Measurements from ENCODE around the gene SPAG8. TPM values are rescaled to one million over a fixed set of nuclear protein-coding genes. Genes with fewer than 3 reads are reported as not detected.

The SPAG8 gene
- total and polyA plus RNA-seq, 10 of the 15 experiments (the other 5 are each of a cell fraction or from before 2014, with no cell fraction given): 0.40 to 1.1 (median 0.72) TPM

DNA sequence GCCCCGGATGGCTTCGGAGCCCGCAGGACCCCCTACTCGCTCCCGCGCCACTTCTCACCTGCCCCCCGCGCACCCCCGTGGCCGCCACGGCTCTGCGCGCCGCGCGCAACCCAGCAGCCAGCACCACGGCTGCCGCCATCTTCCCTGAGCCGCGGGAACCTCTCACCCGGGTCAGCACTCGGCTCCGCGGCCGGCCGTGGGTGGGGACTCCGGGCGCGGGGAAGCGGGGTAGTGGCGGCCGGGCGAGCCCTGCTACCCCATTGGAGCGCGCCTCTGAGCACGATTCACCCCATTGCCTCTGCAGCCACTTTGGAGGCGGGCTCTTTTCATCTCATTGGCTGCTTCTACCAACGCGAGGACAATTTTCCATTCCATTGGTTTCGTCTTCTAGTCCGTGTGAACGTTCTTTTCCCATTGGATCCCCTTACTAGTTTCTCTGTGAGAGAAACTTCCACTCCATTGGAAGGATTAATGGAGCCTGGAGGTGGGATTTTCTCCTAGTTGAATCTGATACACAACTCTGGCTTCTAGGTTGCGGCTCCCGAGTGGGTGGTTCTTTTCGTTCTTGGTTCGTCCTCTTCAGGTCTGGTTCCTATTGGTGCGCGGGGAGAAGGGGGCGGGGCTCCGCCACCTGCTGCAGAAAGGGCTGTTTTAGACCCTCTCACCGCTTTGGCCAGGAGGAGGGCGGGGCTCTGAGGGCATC lies 2.9 kb upstream of the SPAG8 start, which contains the start of gene HINT2 (continued):
- TF ChIP-seq HSF1 (IDR thresholded peaks at IDR 0.05; ENCODE audit: low read depth, low read length): no peak
- TF ChIP-seq SUPT20H (IDR thresholded peaks at IDR 0.05; ENCODE audit: borderline replicate concordance, control insufficient read depth, low read depth, low read length): no peak
- no peak for TF ChIP-seq MYB (IDR thresholded peaks at IDR 0.05; ENCODE audit: borderline replicate concordance, low read depth, low read length)
- no peak for TF ChIP-seq KDM1A (IDR thresholded peaks at IDR 0.05; ENCODE audit: borderline replicate concordance)
- peak; percentile 62; the same call in 1 of the 2 replicates for TF ChIP-seq POLR2AphosphoS2 (IDR thresholded peaks at IDR 0.05; ENCODE audit: low read depth, low read length)
- peak; percentile 77 for TF ChIP-seq ATF7 (IDR thresholded peaks at IDR 0.05; ENCODE audit: low read depth)
- 0 out of 2 replicates have a peak, but pooled peaks have one; percentile 71 for TF ChIP-seq SMAD5 (IDR thresholded peaks at IDR 0.05; ENCODE audit: low read depth)
- TF ChIP-seq TCF7 (IDR thresholded peaks at IDR 0.05; ENCODE audit: borderline replicate concordance): no peak
- TF ChIP-seq NBN (IDR thresholded peaks at IDR 0.05): no peak; the same call in 1 of the 2 replicates
- TF ChIP-seq MEF2A (IDR thresholded peaks at IDR 0.05; ENCODE audit: insufficient read depth, low read depth, low read length): no peak
- TF ChIP-seq, protein P1, sequence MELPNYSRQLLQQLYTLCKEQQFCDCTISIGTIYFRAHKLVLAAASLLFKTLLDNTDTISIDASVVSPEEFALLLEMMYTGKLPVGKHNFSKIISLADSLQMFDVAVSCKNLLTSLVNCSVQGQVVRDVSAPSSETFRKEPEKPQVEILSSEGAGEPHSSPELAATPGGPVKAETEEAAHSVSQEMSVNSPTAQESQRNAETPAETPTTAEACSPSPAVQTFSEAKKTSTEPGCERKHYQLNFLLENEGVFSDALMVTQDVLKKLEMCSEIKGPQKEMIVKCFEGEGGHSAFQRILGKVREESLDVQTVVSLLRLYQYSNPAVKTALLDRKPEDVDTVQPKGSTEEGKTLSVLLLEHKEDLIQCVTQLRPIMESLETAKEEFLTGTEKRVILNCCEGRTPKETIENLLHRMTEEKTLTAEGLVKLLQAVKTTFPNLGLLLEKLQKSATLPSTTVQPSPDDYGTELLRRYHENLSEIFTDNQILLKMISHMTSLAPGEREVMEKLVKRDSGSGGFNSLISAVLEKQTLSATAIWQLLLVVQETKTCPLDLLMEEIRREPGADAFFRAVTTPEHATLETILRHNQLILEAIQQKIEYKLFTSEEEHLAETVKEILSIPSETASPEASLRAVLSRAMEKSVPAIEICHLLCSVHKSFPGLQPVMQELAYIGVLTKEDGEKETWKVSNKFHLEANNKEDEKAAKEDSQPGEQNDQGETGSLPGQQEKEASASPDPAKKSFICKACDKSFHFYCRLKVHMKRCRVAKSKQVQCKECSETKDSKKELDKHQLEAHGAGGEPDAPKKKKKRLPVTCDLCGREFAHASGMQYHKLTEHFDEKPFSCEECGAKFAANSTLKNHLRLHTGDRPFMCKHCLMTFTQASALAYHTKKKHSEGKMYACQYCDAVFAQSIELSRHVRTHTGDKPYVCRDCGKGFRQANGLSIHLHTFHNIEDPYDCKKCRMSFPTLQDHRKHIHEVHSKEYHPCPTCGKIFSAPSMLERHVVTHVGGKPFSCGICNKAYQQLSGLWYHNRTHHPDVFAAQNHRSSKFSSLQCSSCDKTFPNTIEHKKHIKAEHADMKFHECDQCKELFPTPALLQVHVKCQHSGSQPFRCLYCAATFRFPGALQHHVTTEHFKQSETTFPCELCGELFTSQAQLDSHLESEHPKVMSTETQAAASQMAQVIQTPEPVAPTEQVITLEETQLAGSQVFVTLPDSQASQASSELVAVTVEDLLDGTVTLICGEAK (IDR thresholded peaks at IDR 0.05; ENCODE audit: borderline replicate concordance): no peak; the same call in 1 of the 2 replicates
- TF ChIP-seq SRF (IDR thresholded peaks at IDR 0.05; ENCODE audit: low read depth in 2 of 2, low read length in 2 of 2): no peak
- TF ChIP-seq NFIC (IDR thresholded peaks at IDR 0.05; ENCODE audit: low read depth, low read length): no peak
- TF ChIP-seq, protein P2, sequence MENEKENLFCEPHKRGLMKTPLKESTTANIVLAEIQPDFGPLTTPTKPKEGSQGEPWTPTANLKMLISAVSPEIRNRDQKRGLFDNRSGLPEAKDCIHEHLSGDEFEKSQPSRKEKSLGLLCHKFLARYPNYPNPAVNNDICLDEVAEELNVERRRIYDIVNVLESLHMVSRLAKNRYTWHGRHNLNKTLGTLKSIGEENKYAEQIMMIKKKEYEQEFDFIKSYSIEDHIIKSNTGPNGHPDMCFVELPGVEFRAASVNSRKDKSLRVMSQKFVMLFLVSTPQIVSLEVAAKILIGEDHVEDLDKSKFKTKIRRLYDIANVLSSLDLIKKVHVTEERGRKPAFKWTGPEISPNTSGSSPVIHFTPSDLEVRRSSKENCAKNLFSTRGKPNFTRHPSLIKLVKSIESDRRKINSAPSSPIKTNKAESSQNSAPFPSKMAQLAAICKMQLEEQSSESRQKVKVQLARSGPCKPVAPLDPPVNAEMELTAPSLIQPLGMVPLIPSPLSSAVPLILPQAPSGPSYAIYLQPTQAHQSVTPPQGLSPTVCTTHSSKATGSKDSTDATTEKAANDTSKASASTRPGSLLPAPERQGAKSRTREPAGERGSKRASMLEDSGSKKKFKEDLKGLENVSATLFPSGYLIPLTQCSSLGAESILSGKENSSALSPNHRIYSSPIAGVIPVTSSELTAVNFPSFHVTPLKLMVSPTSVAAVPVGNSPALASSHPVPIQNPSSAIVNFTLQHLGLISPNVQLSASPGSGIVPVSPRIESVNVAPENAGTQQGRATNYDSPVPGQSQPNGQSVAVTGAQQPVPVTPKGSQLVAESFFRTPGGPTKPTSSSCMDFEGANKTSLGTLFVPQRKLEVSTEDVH (IDR thresholded peaks at IDR 0.05; ENCODE audit: low read depth, partially characterized antibody): peak; percentile 70
- no peak for TF ChIP-seq ZNF207 (IDR thresholded peaks at IDR 0.05; ENCODE audit: borderline replicate concordance)
- TF ChIP-seq EZH2 (IDR thresholded peaks at IDR 0.05; ENCODE audit: borderline replicate concordance, control insufficient read depth, low read depth, low read length): no peak
- TF ChIP-seq SPI1 (IDR thresholded peaks at IDR 0.05; ENCODE audit: borderline replicate concordance, insufficient read depth, low read depth, low read length): no peak
- TF ChIP-seq SMAD1 (IDR thresholded peaks at IDR 0.05; ENCODE audit: low read depth, partially characterized antibody): no peak
- no peak for TF ChIP-seq NR2C2 (IDR thresholded peaks at IDR 0.05; ENCODE audit: borderline replicate concordance, control insufficient read depth, insufficient read length, low read depth)
- no peak for TF ChIP-seq GABPA (IDR thresholded peaks at IDR 0.05; ENCODE audit: low read depth)
- no peak for TF ChIP-seq ZNF274 (IDR thresholded peaks at IDR 0.05; ENCODE audit: insufficient read depth, insufficient read length)
- TF ChIP-seq IRF4 (IDR thresholded peaks at IDR 0.05; ENCODE audit: low read depth, low read length): no peak

Measured in GM12878 (cell line).